ENCODE measurements around the gene MERTK.

DNA sequence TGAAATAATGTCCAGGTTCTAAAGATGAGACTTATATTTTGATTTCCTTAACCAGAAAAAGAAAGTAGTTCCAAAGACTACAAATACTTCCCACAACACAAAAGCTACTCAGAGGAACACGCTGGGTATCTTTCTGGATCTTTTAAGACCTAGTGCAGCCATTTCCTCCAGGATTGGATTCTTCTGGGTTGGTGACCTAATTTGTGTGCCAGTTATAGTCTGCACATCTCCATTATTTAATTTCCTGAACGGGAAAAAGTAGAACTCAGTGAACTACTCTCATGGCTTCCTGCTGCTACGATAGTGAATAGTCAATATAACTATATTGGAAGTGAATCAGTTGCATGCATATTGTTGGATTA, 158.2 kb downstream of the MERTK start:
- TF ChIP-seq, protein P1, sequence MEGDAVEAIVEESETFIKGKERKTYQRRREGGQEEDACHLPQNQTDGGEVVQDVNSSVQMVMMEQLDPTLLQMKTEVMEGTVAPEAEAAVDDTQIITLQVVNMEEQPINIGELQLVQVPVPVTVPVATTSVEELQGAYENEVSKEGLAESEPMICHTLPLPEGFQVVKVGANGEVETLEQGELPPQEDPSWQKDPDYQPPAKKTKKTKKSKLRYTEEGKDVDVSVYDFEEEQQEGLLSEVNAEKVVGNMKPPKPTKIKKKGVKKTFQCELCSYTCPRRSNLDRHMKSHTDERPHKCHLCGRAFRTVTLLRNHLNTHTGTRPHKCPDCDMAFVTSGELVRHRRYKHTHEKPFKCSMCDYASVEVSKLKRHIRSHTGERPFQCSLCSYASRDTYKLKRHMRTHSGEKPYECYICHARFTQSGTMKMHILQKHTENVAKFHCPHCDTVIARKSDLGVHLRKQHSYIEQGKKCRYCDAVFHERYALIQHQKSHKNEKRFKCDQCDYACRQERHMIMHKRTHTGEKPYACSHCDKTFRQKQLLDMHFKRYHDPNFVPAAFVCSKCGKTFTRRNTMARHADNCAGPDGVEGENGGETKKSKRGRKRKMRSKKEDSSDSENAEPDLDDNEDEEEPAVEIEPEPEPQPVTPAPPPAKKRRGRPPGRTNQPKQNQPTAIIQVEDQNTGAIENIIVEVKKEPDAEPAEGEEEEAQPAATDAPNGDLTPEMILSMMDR (IDR thresholded peaks at IDR 0.05; ENCODE audit: poor library complexity) = no peak
- TF ChIP-seq EZH2 (IDR thresholded peaks at IDR 0.05; ENCODE audit: borderline replicate concordance) (no peak), EZH2phosphoT487 (IDR thresholded peaks at IDR 0.05; ENCODE audit: low read depth, severe bottlenecking, unreplicated experiment) (no peak)

All from hepatocyte (in vitro differentiated cells).